Measurements from ENCODE around the gene CSF2. TPM values are rescaled to one million over a fixed set of nuclear protein-coding genes. Genes with fewer than 3 reads are reported as not detected.

The CSF2 gene
- total RNA-seq, 1 donor from 2014 or later, result not detected

DNA sequence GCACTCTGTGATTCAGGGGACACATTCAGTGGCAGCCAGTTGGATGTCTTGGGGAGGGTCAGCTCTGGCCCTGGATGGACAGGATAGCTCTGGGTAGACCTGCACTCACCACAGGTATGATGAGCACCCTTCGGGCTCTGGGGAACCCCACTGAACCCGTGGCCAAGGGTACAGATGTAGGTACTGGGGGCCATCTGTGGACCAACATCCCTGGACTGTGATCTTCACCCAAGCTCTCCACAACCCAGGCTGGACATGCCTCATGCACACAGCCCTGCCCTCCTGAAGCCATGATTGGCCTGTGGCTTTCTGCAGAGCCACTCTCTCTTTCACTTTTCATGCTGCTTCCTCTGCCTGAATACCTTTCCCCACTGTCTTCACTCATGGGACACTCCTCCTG, 46.6 kb upstream of the CSF2 start:
- TF ChIP-seq, protein P1, sequence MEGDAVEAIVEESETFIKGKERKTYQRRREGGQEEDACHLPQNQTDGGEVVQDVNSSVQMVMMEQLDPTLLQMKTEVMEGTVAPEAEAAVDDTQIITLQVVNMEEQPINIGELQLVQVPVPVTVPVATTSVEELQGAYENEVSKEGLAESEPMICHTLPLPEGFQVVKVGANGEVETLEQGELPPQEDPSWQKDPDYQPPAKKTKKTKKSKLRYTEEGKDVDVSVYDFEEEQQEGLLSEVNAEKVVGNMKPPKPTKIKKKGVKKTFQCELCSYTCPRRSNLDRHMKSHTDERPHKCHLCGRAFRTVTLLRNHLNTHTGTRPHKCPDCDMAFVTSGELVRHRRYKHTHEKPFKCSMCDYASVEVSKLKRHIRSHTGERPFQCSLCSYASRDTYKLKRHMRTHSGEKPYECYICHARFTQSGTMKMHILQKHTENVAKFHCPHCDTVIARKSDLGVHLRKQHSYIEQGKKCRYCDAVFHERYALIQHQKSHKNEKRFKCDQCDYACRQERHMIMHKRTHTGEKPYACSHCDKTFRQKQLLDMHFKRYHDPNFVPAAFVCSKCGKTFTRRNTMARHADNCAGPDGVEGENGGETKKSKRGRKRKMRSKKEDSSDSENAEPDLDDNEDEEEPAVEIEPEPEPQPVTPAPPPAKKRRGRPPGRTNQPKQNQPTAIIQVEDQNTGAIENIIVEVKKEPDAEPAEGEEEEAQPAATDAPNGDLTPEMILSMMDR (IDR thresholded peaks at IDR 0.05; ENCODE audit: borderline replicate concordance), result no peak
- no peaks in the 10 kb centered on the region for H3K36me3 ChIP-seq

DNA sequence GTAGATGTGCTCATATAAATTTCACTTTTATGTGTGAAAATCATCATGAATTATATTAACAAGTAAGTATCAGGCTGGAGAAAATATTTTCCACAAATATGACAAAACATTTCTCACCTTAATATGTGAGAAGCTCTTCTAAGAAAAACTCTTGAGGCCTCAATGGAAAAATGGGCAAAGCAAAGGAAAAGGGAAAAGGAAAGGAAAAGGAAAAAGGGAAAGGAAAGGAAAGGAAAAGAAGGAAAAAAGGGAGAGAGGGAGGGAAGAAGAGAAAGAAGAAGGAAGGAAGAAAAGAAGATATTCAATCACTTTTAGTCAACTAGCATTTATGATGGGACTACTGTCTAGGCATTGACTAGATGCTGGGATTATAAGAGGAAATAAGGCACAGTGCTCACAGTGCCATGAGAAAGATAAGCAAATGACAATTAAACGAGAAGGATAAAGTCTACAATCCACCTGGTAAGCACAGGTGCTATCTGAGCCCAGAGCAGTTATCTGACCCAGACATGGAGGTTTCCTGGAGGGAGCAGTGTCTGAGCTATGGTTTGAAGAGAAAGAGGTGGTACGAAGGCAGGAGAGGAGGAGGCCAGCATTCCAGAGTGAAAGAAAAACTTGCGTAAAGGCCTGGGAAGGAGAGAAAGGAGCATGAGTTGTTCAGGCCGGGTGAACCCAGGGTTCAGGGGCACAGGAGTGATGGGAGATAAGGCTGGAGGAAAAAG, 43.8 kb upstream of the CSF2 start:
- intact Hi-C loops (cut with micrococcal nuclease), result no loop called here
- Histone ChIP-seq H3K4me1 (no peaks in the 10 kb centered on the region), H3K9me3 (replicated peaks) (peaks cover 16% of the 10 kb centered on the region), H3K27me3 (ENCODE audit: low read depth) (peaks cover 24% of the 10 kb centered on the region), H3K36me3 (no peaks in the 10 kb centered on the region), H3K27ac (replicated peaks) (no peak overlapping the region), H3K4me3 (no peak overlapping the region)
- DNase-seq, result no peak
- TF ChIP-seq, protein P1 (IDR thresholded peaks at IDR 0.05; ENCODE audit: borderline replicate concordance), result no peak

More for the DNA sequence above, 46.6 kb upstream of the CSF2 start:
- no peaks in the 10 kb centered on the region for H3K9me3 ChIP-seq (replicated peaks)
- H3K27ac ChIP-seq (replicated peaks), result no peak overlapping the region
- H3K27me3 ChIP-seq (ENCODE audit: low read depth), result peaks cover 39% of the 10 kb centered on the region
- intact Hi-C loops (cut with micrococcal nuclease), result no loop called here
- no peak overlapping the region for H3K4me3 ChIP-seq
- no peaks in the 10 kb centered on the region for H3K4me1 ChIP-seq
- DNase-seq, result no peak

DNA sequence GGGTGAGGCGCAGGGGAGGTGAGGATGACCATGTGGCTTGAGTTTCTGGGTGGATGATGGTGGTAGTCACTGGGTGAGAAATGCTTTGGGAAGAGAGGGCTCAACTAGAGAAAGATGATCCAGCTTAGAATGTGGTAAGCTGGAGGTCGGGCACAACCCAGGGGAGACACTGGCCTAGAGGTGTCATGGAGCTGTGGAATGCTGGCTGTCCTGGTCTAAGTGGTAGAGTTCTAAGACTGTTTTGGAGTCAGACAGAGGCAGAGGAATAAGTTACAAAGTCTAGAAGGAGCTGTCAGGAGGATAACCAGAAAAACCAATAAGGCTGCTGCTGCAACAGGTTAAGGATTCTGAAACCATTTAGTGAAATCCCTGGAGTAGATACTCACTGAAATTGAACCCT, 43.0 kb upstream of the CSF2 start:
- DNase-seq, result no peak
- Histone ChIP-seq H3K4me3 (no peak overlapping the region), H3K27ac (replicated peaks) (no peak overlapping the region), H3K4me1 (no peaks in the 10 kb centered on the region), H3K36me3 (no peaks in the 10 kb centered on the region), H3K27me3 (ENCODE audit: low read depth) (peaks cover 18% of the 10 kb centered on the region), H3K9me3 (replicated peaks) (peaks cover 16% of the 10 kb centered on the region)
- TF ChIP-seq, protein P1 (IDR thresholded peaks at IDR 0.05; ENCODE audit: borderline replicate concordance), result no peak
- intact Hi-C loops (cut with micrococcal nuclease), result no loop called here

DNA sequence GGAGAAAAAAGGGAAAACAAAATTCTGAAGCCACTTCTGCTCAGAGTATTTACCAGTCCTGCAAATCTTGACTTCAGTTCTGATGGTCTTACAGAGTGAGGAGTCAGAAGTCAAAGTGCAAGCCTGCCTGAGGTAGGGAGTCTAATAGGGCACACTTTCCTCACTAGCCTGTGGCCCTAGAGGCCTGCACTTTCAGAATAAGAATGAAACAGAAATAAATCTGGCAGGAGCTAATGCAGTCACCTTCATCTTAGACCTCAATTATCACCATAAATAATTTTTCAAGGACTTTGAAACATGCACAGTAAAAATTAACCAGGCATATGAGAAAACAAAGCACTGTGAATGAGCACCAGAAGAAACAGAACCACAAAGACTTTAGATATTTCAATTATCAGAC, 41.4 kb upstream of the CSF2 start:
- TF ChIP-seq, protein P1 (IDR thresholded peaks at IDR 0.05; ENCODE audit: borderline replicate concordance), result no peak
- H3K9me3 ChIP-seq (replicated peaks), result peaks cover 16% of the 10 kb centered on the region
- no peak for DNase-seq
- peaks cover 13% of the 10 kb centered on the region for H3K27me3 ChIP-seq (ENCODE audit: low read depth)
- H3K27ac ChIP-seq (replicated peaks), result no peak overlapping the region
- intact Hi-C loops (cut with micrococcal nuclease), result no loop called here
- no peaks in the 10 kb centered on the region for H3K4me1 ChIP-seq
- H3K36me3 ChIP-seq, result no peaks in the 10 kb centered on the region
- H3K4me3 ChIP-seq, result no peak overlapping the region

DNA sequence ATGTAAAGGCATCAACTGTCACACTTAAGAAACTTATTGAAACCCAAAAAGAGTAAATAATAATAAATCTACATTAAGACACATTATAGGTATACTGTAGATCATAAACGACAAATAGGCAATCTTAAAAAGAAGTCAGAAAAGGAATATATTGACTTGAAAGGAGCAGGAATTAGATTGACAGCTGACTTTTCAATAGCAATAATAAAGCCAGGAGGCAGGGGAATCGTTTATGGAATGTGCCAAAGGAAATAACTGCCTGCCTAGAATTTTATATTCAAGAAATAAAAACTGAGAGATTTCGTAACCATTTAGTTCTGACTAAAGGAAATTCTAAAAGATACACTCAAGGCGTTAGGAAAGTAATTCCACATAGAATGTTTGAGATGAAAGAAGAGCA, 40.5 kb upstream of the CSF2 start:
- Histone ChIP-seq H3K36me3 (no peaks in the 10 kb centered on the region), H3K27me3 (ENCODE audit: low read depth) (peaks cover 11% of the 10 kb centered on the region), H3K27ac (replicated peaks) (no peak overlapping the region), H3K4me3 (no peak overlapping the region), H3K9me3 (replicated peaks) (peaks cover 22% of the 10 kb centered on the region), H3K4me1 (no peaks in the 10 kb centered on the region)
- no peak for DNase-seq
- intact Hi-C loops (cut with micrococcal nuclease), result no loop called here
- TF ChIP-seq, protein P1 (IDR thresholded peaks at IDR 0.05; ENCODE audit: borderline replicate concordance), result no peak
